Ramos (cell line): ENCODE data around the gene YPEL2.

Experiments used
- in situ Hi-C: fragments of 300-500 bp; cut with MboI; formaldehyde crosslinking; loops from one replicate; pipeline ENCODE4 v1.14.3; 2022; ENCODE audit warnings: low sequenced_read_pairs; ENCODE audit not compliant: unreplicated experiment

The YPEL2 gene

DNA sequence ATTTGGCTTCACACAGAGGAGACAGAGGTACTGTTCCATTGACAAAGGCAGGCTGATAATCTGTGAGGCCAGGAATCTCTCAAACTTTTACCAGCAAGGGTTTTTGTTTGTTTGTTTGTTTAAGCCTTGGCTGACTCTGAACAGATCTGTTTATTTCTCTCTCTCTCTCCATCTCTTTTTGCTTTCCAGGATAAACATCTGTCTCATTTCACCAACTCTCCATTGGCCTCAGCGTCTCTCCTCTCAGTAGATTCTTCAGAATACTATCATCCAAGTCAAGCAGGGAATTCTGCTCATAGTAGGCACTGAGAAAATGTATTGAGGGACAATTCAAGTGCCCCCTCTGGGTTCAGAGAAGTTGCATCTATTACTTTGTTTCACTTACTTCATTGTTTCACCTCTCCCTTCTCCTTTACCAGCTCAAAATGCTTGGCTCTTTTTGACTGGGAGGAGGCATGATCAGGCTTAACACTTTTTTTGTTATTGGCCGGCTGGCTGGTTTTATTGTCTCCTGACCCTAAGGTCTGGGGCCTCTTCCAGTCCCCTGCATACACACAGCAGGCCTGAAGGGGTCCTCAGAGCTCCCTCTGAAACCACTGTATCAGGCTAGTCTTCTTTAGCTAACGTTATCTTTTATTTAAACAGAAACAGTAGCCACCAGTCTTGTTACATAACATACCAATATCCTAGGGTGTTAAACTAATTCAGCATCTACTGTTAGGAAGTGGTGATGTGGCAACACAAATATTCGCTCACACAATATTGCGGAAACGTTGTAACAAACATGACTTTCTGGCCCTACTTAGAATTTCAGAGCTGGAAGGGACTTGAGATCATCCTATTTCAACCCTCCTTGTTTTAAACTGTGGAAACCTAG lies 2.0 kb upstream of the YPEL2 start:
- in situ Hi-C loops: no loop called here

DNA sequence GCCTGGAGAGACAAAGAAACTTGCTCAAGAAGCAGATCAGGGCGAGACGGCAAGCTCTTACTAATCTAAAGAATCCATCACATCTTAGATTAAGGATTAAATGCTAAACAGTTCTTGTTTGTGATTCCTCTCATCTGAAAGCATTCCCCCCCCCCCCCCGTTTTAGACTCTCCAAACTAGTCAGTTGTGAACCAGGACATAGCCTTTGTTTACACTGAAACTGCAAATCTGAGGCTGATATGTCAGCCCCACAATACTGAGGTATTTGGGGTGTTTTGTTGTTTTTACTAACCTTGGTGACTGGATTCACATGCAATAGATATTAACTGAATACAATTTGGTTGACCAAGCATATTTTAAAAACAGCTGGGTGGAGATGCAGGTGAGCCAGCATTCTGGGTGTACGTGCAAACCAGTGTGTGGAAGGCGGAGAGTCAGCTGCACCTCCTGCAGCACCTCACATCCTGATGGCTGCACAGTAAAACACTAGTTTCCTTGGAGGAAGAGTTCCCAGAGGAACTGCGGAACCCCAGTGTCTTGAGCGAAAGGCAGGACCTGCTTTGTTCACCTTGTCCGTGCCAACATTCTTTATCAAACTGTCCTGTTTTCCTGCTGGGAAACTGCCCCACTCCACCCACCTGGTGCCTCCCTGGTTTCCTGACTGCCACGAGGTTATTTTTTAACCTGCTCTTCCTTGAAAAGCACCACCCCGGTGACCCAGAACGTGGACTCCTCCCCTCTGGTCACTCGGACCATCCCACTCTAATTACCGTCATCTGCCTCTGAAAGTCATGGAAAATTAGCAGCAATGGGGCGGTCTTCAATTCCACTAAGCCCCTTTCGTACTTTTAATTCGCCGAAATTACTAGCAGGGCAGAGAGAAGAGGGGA lies 1.2 kb upstream of the YPEL2 start:
- in situ Hi-C loops: no loop called here

DNA sequence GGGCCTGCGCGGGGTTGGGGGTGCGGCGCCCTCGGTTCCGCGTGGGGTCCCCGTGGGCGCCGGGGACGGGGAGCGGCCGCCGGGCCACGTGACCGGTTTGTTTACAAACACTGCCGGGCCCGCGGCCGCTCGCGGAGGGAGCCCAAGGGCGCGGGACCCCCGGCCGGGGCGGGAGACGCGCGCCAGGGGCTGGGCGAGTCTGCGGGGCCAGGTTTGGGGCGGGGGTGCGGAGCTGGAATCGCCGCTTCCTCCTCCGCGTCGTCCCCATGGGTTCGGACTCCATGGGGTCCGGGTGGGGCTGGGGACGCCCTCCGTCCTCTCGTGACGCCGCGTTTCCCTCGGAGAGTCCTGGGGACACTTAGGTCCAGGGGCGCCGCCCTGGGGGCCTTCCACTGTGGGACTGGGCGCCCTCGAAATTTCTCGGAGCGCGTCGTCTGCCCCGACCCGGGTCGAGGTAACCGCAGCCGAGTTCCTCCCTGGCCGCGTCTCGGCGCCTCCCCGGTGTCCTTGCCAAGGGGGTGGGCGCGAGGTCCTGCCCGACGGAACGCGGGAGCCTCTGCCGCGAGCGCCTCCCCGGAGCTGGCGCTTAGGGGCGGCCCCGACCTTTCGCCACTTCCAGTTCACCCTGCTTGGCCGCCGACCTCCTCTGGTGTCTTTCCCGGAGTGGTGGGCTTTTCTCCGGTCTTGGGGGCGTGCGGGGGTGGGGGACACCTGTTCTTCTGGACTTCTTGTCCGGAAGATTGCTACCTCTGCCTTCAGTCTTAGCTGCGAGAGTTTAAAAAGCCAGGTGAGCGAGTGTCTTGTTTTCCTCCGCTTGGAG lies 684 bp downstream of the YPEL2 start:
- in situ Hi-C loops: no loop called here

DNA sequence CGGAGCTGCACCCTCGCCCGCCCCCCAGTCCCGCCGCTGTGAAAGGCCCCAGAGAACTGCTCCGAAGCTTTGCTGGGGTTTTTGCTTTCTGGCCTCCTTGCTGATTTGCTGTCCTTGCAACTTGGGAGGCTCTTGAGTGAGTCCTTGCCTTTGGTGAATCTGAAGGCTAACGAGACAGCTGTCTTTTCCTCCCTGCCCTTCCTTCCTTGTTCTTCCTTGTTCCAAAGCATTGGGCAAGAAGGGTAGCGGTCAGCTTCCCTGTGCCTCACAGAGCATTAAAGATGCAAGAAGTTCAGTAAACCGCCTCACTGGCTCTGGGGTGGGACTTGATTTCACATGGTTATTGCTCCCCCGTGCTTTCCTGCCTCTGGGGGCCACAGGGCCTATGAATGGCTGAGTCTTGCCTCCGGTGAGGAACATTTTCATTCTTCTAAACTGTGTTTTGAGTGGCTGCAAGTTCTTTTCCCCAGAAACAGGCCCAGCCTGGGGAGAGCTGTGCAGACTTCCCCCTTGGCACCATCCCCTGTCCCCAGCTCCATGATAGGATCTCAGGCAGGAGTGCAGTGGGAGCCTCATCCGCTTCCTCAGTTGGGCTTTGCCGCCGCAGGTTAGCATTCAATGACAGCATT lies 1.4 kb downstream of the YPEL2 start:
- in situ Hi-C loops: no loop called here

- in situ Hi-C loops: no loop called here
Measured at GRCh38 chr17:59333836-59334235, 2.4 kb downstream of the YPEL2 start.

DNA sequence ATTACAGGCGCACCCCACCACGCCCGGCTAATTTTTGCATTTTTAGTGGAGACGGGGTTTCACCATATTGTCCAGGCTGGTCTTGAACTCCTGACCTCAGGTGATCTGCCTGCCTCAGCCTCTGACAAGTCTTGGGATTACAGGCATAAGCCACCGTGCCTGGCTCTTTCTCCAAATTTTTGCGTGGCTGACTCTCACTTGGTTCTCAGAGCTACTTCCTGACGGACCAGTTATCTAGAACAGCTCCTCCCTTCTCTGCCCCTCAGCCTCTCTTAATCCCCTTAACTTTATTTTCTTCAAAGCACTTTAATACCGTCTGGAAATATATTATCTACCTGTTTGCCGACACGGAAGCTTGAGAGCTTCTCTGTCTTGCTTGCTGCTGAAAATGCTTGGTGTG lies 4.2 kb downstream of the YPEL2 start:
- in situ Hi-C loops: no loop called here

DNA sequence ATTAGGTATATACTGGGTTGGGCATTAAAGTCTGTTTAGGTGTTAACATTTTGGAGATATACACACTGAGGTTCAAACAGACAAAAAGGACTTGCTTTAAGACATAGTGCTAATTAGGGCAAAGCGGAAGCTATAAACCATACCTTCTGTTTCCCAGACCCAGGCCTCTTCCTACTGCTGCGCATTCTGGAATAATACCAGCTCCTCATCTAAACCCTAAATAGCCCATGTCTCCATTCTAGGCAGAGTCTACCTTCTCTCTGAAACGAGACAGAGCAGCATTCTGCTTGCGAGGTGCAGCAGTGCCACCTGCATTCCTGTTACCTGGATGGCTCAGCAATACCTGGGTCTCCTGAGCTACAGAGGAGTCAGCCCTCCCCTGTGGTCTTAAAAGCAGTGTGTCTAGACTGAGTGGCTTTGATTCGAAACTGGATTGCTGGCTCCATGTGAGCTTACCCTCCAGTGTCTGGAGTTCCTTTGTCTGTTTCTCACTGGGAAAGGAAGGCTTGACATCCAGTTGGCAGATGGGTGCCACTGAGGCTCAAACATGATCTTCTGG lies 6.4 kb downstream of the YPEL2 start:
- in situ Hi-C loops: no loop called here

- in situ Hi-C loops: no loop called here
Measured at GRCh38 chr17:59338498-59338897, 7.0 kb downstream of the YPEL2 start.

- in situ Hi-C loops: no loop called here
Measured at GRCh38 chr17:59341922-59342321, 10.5 kb downstream of the YPEL2 start.

DNA sequence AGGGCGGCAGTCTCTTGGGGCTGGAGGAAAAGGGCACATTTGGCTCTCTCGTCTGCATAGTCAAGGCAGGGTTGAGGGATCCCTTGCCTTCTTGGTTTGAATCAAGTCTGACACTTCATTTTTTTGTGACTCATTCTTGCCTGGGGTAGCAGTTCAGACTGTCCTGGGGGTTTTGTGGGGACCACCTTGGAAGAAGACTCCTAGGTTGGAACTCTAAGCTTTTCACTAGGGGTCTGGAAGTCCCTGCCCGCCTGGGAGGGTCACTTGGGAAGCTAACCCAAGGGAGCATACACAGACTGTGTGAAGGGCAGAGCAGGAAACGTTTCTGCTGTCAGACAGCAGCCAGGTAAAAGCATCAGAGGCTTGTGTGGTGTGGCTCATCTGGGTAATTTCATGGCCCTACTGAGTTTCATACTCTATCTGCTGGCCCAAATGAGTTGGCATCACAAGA lies 11.3 kb downstream of the YPEL2 start:
- in situ Hi-C loops: no loop called here

- in situ Hi-C loops: no loop called here
Measured at GRCh38 chr17:59345476-59345875, 14.0 kb downstream of the YPEL2 start.

DNA sequence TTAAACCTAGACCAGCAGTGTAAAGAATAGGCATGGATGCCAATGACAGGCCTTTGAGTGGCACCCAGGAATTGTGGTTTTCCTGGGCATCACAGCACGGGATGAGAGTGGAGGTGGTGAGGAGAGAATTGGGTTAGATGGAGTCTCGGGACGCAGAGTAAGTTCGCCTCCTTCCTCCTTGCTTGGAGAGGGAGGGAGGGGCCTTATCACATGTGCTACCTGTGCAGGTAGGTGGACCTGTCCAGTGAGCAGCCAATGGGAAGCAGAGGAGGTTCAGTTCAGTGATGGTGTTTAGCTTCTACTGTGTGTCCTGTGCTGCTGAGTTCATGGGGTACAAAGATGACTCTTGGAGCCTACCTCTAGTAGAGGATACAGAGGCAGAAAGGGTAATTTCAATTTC lies 14.9 kb downstream of the YPEL2 start:
- in situ Hi-C loops: no loop called here

GRCh38 chr17:59346876-59347407 lies 15.5 kb downstream of the YPEL2 start:
- in situ Hi-C loops: no loop called here

DNA sequence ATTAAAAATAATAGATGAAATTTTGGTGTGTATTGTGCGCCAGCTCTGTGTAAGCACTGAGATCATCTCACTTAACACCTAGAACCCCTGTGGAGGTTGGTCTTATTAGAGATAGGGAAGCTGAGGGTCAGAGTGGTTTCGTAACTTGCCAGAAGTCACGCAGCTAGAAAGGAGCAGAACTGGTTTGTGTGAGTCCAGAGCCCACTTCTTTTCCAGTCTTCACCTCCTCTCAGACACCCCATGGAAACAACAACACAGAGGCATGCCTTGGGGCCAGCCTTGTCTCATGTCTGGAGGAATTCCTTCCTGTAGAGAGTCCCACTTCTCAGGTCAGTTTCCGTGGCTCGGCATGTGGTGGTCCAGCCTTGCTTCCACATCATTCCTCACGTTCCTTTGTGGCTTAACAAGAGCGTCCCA lies 16.5 kb downstream of the YPEL2 start:
- in situ Hi-C loops: no loop called here

GRCh38 chr17:59349178-59349577 lies 17.7 kb downstream of the YPEL2 start:
- in situ Hi-C loops: no loop called here

DNA sequence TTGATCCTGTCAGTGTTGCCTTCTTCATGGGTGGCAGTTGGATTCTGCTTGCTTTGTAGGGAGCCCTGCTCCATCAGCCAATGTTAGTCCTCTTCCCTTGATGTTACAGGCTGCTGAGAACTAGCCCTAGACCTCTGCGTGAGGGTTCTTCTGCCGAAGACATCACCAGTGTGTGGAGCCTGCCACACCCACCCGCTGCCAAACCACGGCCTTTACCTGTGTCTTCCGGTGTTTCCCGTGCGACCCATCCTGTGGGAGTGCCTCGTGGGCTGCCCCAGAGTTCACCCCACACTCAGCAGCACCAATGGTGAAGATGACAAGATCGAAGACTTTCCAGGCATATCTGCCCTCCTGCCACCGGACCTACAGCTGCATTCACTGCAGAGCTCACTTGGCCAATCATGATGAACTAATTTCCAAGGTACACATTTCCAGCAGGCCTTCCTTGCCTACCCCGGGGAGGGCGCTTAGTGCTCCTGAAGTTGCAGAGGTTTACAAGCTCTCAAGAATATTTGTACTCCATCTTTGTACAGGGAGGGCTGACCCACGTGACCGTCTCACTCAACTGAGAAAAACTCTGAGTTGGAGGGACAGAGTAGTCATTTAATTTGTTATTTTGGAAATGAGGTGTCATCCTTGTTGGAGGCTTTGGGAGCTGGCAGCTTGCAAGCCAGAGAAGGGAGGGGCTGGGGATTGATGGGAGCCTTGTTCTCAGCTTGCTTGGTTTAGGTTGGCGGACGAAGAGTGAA lies 21.8 kb downstream of the YPEL2 start:
- in situ Hi-C loops: no loop called here

- in situ Hi-C loops: no loop called here
Measured at GRCh38 chr17:59353936-59354755, 22.7 kb downstream of the YPEL2 start.
